Caco-2 (cell line): ENCODE results near the gene STX1B. TPM values are rescaled to one million over a fixed set of nuclear protein-coding genes. Genes with fewer than 3 reads are reported as not detected.

Source experiments
- BruUV-seq: library from RNA; stranded (reverse); fragments of 400-500 nt; replicated peaks from 2 replicates; lab custom pipeline; 2021; lab: Mats Ljungman, UMichigan
- CTCF ChIA-PET: fragments of 300-600 bp; sonication (Branson Sonifier 250); formaldehyde crosslinking; loops from one replicate; lab custom pipeline; 2022; ENCODE audit warnings: antibody characterized with exemption; lab: Charles Lee
- POLR2A ChIA-PET: fragments of 300-600 bp; sonication (Branson Sonifier 250); formaldehyde crosslinking; loops from one replicate; lab custom pipeline; 2022; ENCODE audit warnings: antibody characterized with exemption; lab: Charles Lee
- DNase-seq, 2 experiments: peaks; one replicate each; pipeline versions ENCODE4 v3.0.0 to v3.0.0-alpha.2; 2020 to 2022
- H3K27me3 ChIP-seq: replicated peaks from 2 replicates; pipeline ENCODE4 v1.6.0; 2011; ENCODE audit warnings: low read length; ENCODE audit not compliant: control insufficient read depth, insufficient read depth
- H3K36me3 ChIP-seq: 2 replicates; pipeline ENCODE4 v1.5.1; 2011; ENCODE audit warnings: low read length; ENCODE audit not compliant: control insufficient read depth, insufficient read depth
- H3K4me1 ChIP-seq: fragments of 250-450 bp; sonication (Bioruptor Pico); 2 replicates; pipeline ENCODE4 v1.5.1; 2020; ENCODE audit warnings: mild to moderate bottlenecking
- H3K4me3 ChIP-seq: 2 replicates; pipeline ENCODE4 v1.5.1; 2011; ENCODE audit warnings: low read depth, mild to moderate bottlenecking, control low read depth, low read length
- H3K9me3 ChIP-seq: fragments of 250-450 bp; sonication (Bioruptor Pico); 2 replicates; pipeline ENCODE4 v1.5.1; 2020; ENCODE audit warnings: mild to moderate bottlenecking, moderate library complexity
- H3K27ac Mint-ChIP-seq: one replicate; pipeline ENCODE4 v1.8.0; 2022; ENCODE audit warnings: mixed read lengths; ENCODE audit not compliant: unreplicated experiment
- H3K27me3 Mint-ChIP-seq: one replicate; pipeline ENCODE4 v1.8.0; 2022; ENCODE audit warnings: mixed read lengths; ENCODE audit not compliant: insufficient read depth, unreplicated experiment
- H3K36me3 Mint-ChIP-seq: one replicate; pipeline ENCODE4 v1.8.0; 2022; ENCODE audit warnings: mild to moderate bottlenecking, mixed read lengths; ENCODE audit not compliant: insufficient read depth, unreplicated experiment
- H3K4me1 Mint-ChIP-seq: one replicate; pipeline ENCODE4 v1.8.0; 2022; ENCODE audit warnings: low read depth, mixed read lengths; ENCODE audit not compliant: unreplicated experiment
- H3K4me3 Mint-ChIP-seq: one replicate; pipeline ENCODE4 v1.8.0; 2022; ENCODE audit warnings: mild to moderate bottlenecking, moderate library complexity, mixed read lengths; ENCODE audit not compliant: unreplicated experiment
- H3K9me3 Mint-ChIP-seq: one replicate; pipeline ENCODE4 v1.8.0; 2022; ENCODE audit warnings: mixed read lengths; ENCODE audit not compliant: unreplicated experiment
- CTCF ChIP-seq, 2 experiments: fragments of 200-600 bp in 1 of 2; IDR thresholded peaks; 1 replicate in 1 of 2; 2 replicates in 1 of 2; pipeline versions ENCODE4 v1.5.1 to v1.8.0; 2011 to 2022; ENCODE audit warnings: antibody characterized with exemption in 1 of 2, control low read depth in 1 of 2, inconsistent platforms in 1 of 2, low read depth in 1 of 2, low read length in 1 of 2, mild to moderate bottlenecking in 1 of 2, moderate library complexity in 1 of 2; ENCODE audit not compliant: insufficient read depth in 1 of 2, severe bottlenecking in 1 of 2, unreplicated experiment in 1 of 2
- intact Hi-C: fragments of 100-400 bp; cut with micrococcal nuclease; formaldehyde crosslinking; loops from one replicate; pipeline ENCODE4 v1.10.0; 2022; ENCODE audit not compliant: unreplicated experiment
- total RNA-seq: library from RNA; stranded (reverse); gene quantifications from 2 replicates; pipeline ENCODE4 v1.2.3, GENCODE V29; 2022

STX1B gene
- total RNA-seq, 1 experiment from 2014 or later: 0.77 TPM

- CTCF ChIA-PET: no interaction called here
- H3K36me3 Mint-ChIP-seq: peaks cover 62% of the 10 kb centered on the region
- H3K27me3 ChIP-seq: no peaks in the 10 kb centered on the region
- H3K27ac Mint-ChIP-seq: no peak overlapping the region
- no TSS peak for BruUV-seq
- no peaks in the 10 kb centered on the region for H3K9me3 ChIP-seq
- H3K4me1 Mint-ChIP-seq: peaks cover 8% of the 10 kb centered on the region
- TF ChIP-seq CTCF (IDR thresholded peaks at IDR 0.05; ENCODE audit: insufficient read depth in 1 of 2, low read depth in 1 of 2, low read length in 1 of 2, severe bottlenecking in 1 of 2, unreplicated experiment in 1 of 2): no peak
- intact Hi-C loops: no loop called here
- DNase-seq: no peak
- H3K4me3 ChIP-seq: no peak overlapping the region
- H3K27me3 Mint-ChIP-seq: no peaks in the 10 kb centered on the region
- H3K4me3 Mint-ChIP-seq: no peak overlapping the region
- H3K4me1 ChIP-seq: peaks cover 19% of the 10 kb centered on the region
- POLR2A ChIA-PET: no interaction called here
- peaks cover 1% of the 10 kb centered on the region; the same call in 1 of the 2 replicates for H3K36me3 ChIP-seq
- no peaks in the 10 kb centered on the region for H3K9me3 Mint-ChIP-seq
Observed at GRCh38 chr16:30946671-30947540, 63.5 kb downstream of the STX1B start.

GRCh38 chr16:30944352-30944751 lies 66.1 kb downstream of the STX1B start:
- BruUV-seq: no TSS peak
- ChIA-PET POLR2A (no interaction called here), CTCF (no interaction called here)
- Histone ChIP-seq H3K4me3 (no peak overlapping the region), H3K27me3 (no peaks in the 10 kb centered on the region), H3K36me3 (peaks cover 1% of the 10 kb centered on the region; the same call in 1 of the 2 replicates), H3K4me1 (peaks cover 7% of the 10 kb centered on the region; the same call in 1 of the 2 replicates), H3K9me3 (no peaks in the 10 kb centered on the region)
- Mint-ChIP-seq H3K9me3 (no peaks in the 10 kb centered on the region), H3K36me3 (peaks cover 70% of the 10 kb centered on the region), H3K4me3 (no peak overlapping the region), H3K4me1 (no peaks in the 10 kb centered on the region), H3K27me3 (no peaks in the 10 kb centered on the region), H3K27ac (no peak overlapping the region)
- TF ChIP-seq CTCF (IDR thresholded peaks at IDR 0.05; ENCODE audit: insufficient read depth in 1 of 2, low read depth in 1 of 2, low read length in 1 of 2, severe bottlenecking in 1 of 2, unreplicated experiment in 1 of 2): no peak
- DNase-seq: no peak
- intact Hi-C loops: no loop called here

- Mint-ChIP-seq H3K27ac (no peak overlapping the region), H3K9me3 (no peaks in the 10 kb centered on the region), H3K4me1 (no peaks in the 10 kb centered on the region), H3K4me3 (no peak overlapping the region), H3K27me3 (no peaks in the 10 kb centered on the region), H3K36me3 (peaks cover 67% of the 10 kb centered on the region)
- H3K9me3 ChIP-seq: no peaks in the 10 kb centered on the region
- H3K27me3 ChIP-seq: no peaks in the 10 kb centered on the region
- no peak overlapping the region for H3K4me3 ChIP-seq
- no peak for DNase-seq
- ChIA-PET CTCF (interaction anchor here (0.7 to 1.8 kb wide), 6 partner anchors 11 to 175 kb away, joined by 3 to 17 read pairs (median 4); partner anchors contain the start of genes CTF1 and KAT8), POLR2A (interaction anchor here (0.7 to 1.2 kb wide), 3 partner anchors 15 to 137 kb away, joined by 3 to 5 read pairs (median 4); no protein-coding TSS in a partner anchor)
- intact Hi-C loops: loop anchor here (1.0 kb wide), 1 partner anchor 98 kb away; no protein-coding TSS in a partner anchor
- peaks cover 1% of the 10 kb centered on the region; the same call in 1 of the 2 replicates for H3K36me3 ChIP-seq
- no TSS peak for BruUV-seq
- H3K4me1 ChIP-seq: peaks cover 7% of the 10 kb centered on the region; the same call in 1 of the 2 replicates
- no peak for TF ChIP-seq CTCF (IDR thresholded peaks at IDR 0.05; ENCODE audit: insufficient read depth in 1 of 2, low read depth in 1 of 2, low read length in 1 of 2, severe bottlenecking in 1 of 2, unreplicated experiment in 1 of 2)
Observed at GRCh38 chr16:30942426-30942806, 68.0 kb downstream of the STX1B start.
